Measurements from ENCODE around the gene RASAL2.

DNA sequence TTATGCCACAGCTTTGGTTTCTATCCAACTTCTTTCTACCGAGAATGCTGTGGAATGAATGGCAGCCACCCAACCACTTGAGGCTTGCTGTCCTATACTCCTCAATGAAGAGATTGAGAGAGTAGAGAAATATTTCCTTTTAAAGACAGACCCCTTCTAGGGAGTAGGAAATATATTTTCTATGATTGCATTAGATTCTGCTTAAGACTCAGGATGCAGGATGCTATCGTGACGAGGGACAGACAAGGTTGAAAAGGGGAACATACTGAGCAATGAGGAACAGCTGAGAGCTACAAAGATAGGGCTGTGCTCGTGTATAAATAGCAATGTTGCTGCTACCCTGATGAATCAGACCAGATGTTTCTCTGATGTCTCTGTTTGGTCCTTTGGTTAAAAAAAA lies 7.1 kb upstream of the RASAL2 start:
- TF ChIP-seq POLR2A (IDR thresholded peaks at IDR 0.05; ENCODE audit: low read length) (no peak), GATA1 (IDR thresholded peaks at IDR 0.05; ENCODE audit: low read depth, low read length) (no peak)

All from erythroblast (primary cell).